PC-9 (cell line): ENCODE data around the gene HERC2. TPM values are rescaled to one million over a fixed set of nuclear protein-coding genes. Genes with fewer than 3 reads are reported as not detected.

Experiments used
- BruUV-seq: library from RNA; stranded (reverse); fragments of 400-500 nt; replicated peaks from 2 replicates; lab custom pipeline; 2021; lab: Mats Ljungman, UMichigan
- CTCF ChIA-PET: fragments of 300-600 bp; sonication (Branson Sonifier 250); formaldehyde crosslinking; loops from one replicate; lab custom pipeline; 2022; ENCODE audit warnings: antibody characterized with exemption; lab: Charles Lee
- POLR2A ChIA-PET: fragments of 300-600 bp; sonication (Branson Sonifier 250); formaldehyde crosslinking; loops from one replicate; lab custom pipeline; 2022; ENCODE audit warnings: antibody characterized with exemption; ENCODE audit not compliant: unreplicated experiment; lab: Charles Lee
- DNase-seq, 2 experiments: peaks; one replicate each; pipeline versions ENCODE4 v3.0.0 to v3.0.0-alpha.2; 2015 to 2022; ENCODE audit warnings: mixed read lengths in 1 of 2
- H2AFZ ChIP-seq: fragments of 200-600 bp; sonication (generic); 2 replicates; pipeline ENCODE4 v1.8.1; 2017; ENCODE audit warnings: antibody characterized with exemption
- H3F3A ChIP-seq: fragments of 200-600 bp; sonication (generic); 2 replicates; pipeline ENCODE4 v1.8.1; 2017; ENCODE audit warnings: antibody characterized with exemption, mild to moderate bottlenecking, low read depth; ENCODE audit not compliant: insufficient read depth
- H3K27ac ChIP-seq: fragments of 200-600 bp; sonication (generic); 2 replicates; pipeline ENCODE4 v1.6.1; 2016; ENCODE audit warnings: mixed run types
- H3K27me3 ChIP-seq: fragments of 200-600 bp; sonication (generic); 2 replicates; pipeline ENCODE4 v1.6.1; 2016; ENCODE audit warnings: low read depth, mixed run types; ENCODE audit not compliant: insufficient read depth
- H3K36me3 ChIP-seq: fragments of 200-600 bp; sonication (generic); 2 replicates; pipeline ENCODE4 v1.6.1; 2016; ENCODE audit warnings: low read depth, mixed run types
- H3K4me1 ChIP-seq: fragments of 200-600 bp; sonication (generic); replicated peaks from 2 replicates; pipeline ENCODE4 v1.6.1; 2016; ENCODE audit warnings: mixed run types; ENCODE audit not compliant: insufficient read depth
- H3K4me2 ChIP-seq: fragments of 200-600 bp; sonication (generic); 2 replicates; pipeline ENCODE4 v1.6.1; 2017; ENCODE audit warnings: mixed run types
- H3K4me3 ChIP-seq: fragments of 200-600 bp; sonication (generic); 2 replicates; pipeline ENCODE4 v1.6.1; 2016; ENCODE audit warnings: mixed run types
- H3K79me2 ChIP-seq: fragments of 200-600 bp; sonication (generic); 2 replicates; pipeline ENCODE4 v1.6.1; 2017; ENCODE audit warnings: low read depth, mixed run types
- H3K9me2 ChIP-seq: fragments of 200-600 bp; sonication (generic); 2 replicates; pipeline ENCODE4 v1.8.1; 2017; ENCODE audit warnings: mild to moderate bottlenecking; ENCODE audit not compliant: insufficient read depth
- H3K9me3 ChIP-seq: fragments of 200-600 bp; sonication (generic); 2 replicates; pipeline ENCODE4 v1.8.1; 2016; ENCODE audit warnings: low read depth; ENCODE audit not compliant: insufficient read depth
- H4K20me1 ChIP-seq: fragments of 200-600 bp; sonication (generic); 2 replicates; pipeline ENCODE4 v1.8.1; 2017; ENCODE audit not compliant: insufficient read depth
- EZH2 ChIP-seq: fragments of 200-600 bp; sonication (generic); IDR thresholded peaks from 2 replicates; pipeline ENCODE4 v1.8.0; 2017; ENCODE audit warnings: antibody characterized with exemption, low read depth
- intact Hi-C: fragments of 100-400 bp; cut with micrococcal nuclease; formaldehyde crosslinking; loops from one replicate; pipeline ENCODE4 v1.10.0; 2022; ENCODE audit not compliant: unreplicated experiment
- total RNA-seq: library from RNA; stranded (reverse); gene quantifications from 2 replicates; pipeline ENCODE4 v1.2.3, GENCODE V29; 2021
- TF ChIP-seq, protein P1 (sequence below): fragments of 200-600 bp; sonication (generic); conservative IDR thresholded peaks from 2 replicates; pipeline ENCODE4 v1.6.1; 2017; ENCODE audit warnings: mixed run types, antibody characterized with exemption, mild to moderate bottlenecking, moderate library complexity

HERC2 gene
- total RNA-seq, 1 experiment from 2014 or later = 49.7 TPM

DNA sequence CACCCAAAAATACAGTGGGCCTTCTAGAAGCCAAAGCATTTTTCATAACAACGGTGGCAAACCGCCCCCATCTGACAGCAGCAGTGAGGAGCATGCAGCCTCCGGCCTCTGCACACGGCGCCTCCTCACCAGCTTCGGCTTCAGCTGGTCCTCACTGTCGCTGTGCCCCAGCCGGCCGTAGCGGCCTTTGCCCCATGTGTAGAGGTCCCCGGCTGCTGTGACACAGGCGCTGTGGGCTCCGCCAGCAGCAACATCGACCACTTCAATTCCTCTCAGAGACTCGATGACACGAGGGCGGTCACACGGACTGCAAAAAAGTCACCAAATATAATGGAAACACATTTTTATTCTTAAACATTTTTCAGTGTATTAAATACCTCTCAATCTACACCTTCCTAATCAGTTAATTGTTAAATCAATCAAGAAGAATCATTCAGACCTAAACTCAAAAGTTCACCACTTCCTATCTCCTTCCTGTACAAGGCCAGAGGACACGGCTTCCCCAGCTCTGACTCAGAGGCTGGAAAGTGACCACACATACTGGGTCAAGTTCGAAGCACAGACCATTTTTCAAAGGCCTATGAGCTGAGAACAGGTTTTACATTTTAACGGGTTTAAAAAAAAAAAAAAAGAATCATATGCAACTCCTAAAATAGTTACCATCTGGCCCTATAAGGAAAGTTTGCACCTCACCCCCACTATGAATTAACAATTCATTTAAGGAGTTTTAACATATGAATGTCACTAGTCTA, 189.3 kb downstream of the HERC2 start:
- H4K20me1 ChIP-seq = no peaks in the 10 kb centered on the region
- H3K4me2 ChIP-seq = no peak overlapping the region
- H3K4me1 ChIP-seq = no peaks in the 10 kb centered on the region
- H3K36me3 ChIP-seq = no peaks in the 10 kb centered on the region
- H3F3A ChIP-seq = no peaks in the 10 kb centered on the region
- H3K27ac ChIP-seq = no peak overlapping the region
- ChIA-PET POLR2A (no interaction called here), CTCF (no interaction called here)
- no peaks in the 10 kb centered on the region for H3K9me3 ChIP-seq
- no peak overlapping the region for H2AFZ ChIP-seq
- no peaks in the 10 kb centered on the region for H3K9me2 ChIP-seq
- DNase-seq = no peak
- no TSS peak for BruUV-seq
- no peaks in the 10 kb centered on the region for H3K79me2 ChIP-seq
- H3K27me3 ChIP-seq = no peaks in the 10 kb centered on the region
- no peak overlapping the region for H3K4me3 ChIP-seq
- intact Hi-C loops = no loop called here
- no peak for TF ChIP-seq EZH2
- TF ChIP-seq, protein P1, sequence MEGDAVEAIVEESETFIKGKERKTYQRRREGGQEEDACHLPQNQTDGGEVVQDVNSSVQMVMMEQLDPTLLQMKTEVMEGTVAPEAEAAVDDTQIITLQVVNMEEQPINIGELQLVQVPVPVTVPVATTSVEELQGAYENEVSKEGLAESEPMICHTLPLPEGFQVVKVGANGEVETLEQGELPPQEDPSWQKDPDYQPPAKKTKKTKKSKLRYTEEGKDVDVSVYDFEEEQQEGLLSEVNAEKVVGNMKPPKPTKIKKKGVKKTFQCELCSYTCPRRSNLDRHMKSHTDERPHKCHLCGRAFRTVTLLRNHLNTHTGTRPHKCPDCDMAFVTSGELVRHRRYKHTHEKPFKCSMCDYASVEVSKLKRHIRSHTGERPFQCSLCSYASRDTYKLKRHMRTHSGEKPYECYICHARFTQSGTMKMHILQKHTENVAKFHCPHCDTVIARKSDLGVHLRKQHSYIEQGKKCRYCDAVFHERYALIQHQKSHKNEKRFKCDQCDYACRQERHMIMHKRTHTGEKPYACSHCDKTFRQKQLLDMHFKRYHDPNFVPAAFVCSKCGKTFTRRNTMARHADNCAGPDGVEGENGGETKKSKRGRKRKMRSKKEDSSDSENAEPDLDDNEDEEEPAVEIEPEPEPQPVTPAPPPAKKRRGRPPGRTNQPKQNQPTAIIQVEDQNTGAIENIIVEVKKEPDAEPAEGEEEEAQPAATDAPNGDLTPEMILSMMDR = no peak

DNA sequence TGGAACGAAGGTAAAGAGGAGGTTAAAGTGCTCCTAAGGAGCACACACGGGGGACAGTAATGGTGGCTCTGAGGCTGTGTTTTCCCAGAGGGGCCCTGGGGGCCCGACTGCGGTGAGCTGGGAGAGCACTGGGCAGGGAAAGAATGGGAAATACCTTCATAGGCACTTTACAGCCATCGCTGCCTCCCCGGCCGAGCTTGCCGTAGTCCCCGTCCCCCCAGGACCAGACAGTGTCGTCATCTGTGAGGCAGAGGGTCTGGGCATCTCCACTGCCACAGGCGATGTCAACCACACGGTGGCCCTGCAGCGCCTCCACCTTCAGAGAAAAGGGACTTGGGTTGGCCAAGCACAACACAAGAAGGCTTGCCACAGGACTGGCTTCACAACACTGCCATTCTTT, 190.0 kb downstream of the HERC2 start:
- H3K27ac ChIP-seq = no peak overlapping the region
- CTCF ChIA-PET = no interaction called here
- H3K4me1 ChIP-seq = no peaks in the 10 kb centered on the region
- no peaks in the 10 kb centered on the region for H3F3A ChIP-seq
- no peak overlapping the region for H3K4me2 ChIP-seq
- POLR2A ChIA-PET = no interaction called here
- H3K9me3 ChIP-seq = no peaks in the 10 kb centered on the region
- no peaks in the 10 kb centered on the region for H3K79me2 ChIP-seq
- BruUV-seq = no TSS peak
- no peaks in the 10 kb centered on the region for H3K27me3 ChIP-seq
- no peak overlapping the region for H2AFZ ChIP-seq
- no peak for DNase-seq
- no peaks in the 10 kb centered on the region for H3K9me2 ChIP-seq
- H3K36me3 ChIP-seq = no peaks in the 10 kb centered on the region
- no peak for TF ChIP-seq EZH2
- TF ChIP-seq, protein P1 = no peak
- H3K4me3 ChIP-seq = no peak overlapping the region
- intact Hi-C loops = no loop called here
- H4K20me1 ChIP-seq = no peaks in the 10 kb centered on the region

DNA sequence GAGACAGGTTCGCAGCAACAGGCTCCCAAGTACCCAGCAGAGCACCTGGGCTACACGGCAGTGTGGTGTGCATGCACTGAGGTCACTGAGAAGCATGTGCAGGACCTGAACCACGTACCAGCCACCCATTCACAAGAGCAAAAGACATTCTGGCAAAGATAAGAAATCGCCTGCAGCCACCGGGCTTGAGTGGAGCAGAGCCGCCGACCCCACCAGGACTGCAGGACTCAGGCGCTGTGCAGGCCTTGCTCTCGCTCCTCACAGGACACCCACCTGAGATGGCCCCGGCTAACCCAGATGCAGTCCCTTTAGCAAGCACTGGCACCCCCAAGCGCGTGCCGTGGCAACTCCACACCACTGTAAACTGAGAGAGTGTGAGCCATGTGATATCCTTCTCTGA, 190.6 kb downstream of the HERC2 start:
- Histone ChIP-seq H3K36me3 (no peaks in the 10 kb centered on the region), H3K9me3 (no peaks in the 10 kb centered on the region), H3K4me3 (no peak overlapping the region), H3F3A (no peaks in the 10 kb centered on the region), H4K20me1 (no peaks in the 10 kb centered on the region), H3K4me1 (no peaks in the 10 kb centered on the region), H3K9me2 (no peaks in the 10 kb centered on the region), H3K79me2 (no peaks in the 10 kb centered on the region), H2AFZ (no peak overlapping the region), H3K27ac (no peak overlapping the region), H3K27me3 (no peaks in the 10 kb centered on the region), H3K4me2 (no peak overlapping the region)
- intact Hi-C loops = no loop called here
- no peak for DNase-seq
- BruUV-seq = no TSS peak
- CTCF ChIA-PET = no interaction called here
- no peak for TF ChIP-seq EZH2
- TF ChIP-seq, protein P1 = no peak
- POLR2A ChIA-PET = no interaction called here
